A549 (cell line): ENCODE data around the gene ARHGEF4. TPM values are rescaled to one million over a fixed set of nuclear protein-coding genes. Genes with fewer than 3 reads are reported as not detected.
A peak's percentile ranks its signal among the peaks of the same experiment; 100 is the strongest.

Source experiments
- ATAC-seq, 2 experiments: fragments of 200-7000 bp in 1 of 2; fragments of >200 bp in 1 of 2; cut with Nextera tagmentation in 1 of 2; cut with Tn5 transposase in 1 of 2; 3 replicates each; pipeline versions ENCODE4 v1.8.0 to v1.9.1; 2018 to 2020; ENCODE audit warnings: mild to moderate bottlenecking in 1 of 2, moderate library complexity in 1 of 2
- CTCF ChIA-PET: fragments of 300-600 bp; sonication (Branson Sonifier 250); formaldehyde crosslinking; extraction: SDS; loops from one replicate; lab custom pipeline; 2021; ENCODE audit warnings: antibody characterized with exemption, inconsistent platforms; lab: Yijun Ruan, JAX
- POLR2A ChIA-PET: fragments of 350-600 bp; formaldehyde crosslinking; extraction: SDS; loops from one replicate; lab custom pipeline; 2021; ENCODE audit warnings: antibody characterized with exemption, inconsistent platforms; lab: Yijun Ruan, JAX
- DNase-seq, 2 experiments: peaks; one replicate each; pipeline versions ENCODE4 v3.0.0 to v3.0.0-alpha.2; 2011 to 2016; ENCODE audit warnings: low read depth in 1 of 2, low spot score in 1 of 2
- FAIRE-seq: peaks from 2 replicates; lab custom pipeline; 2011; peaks lifted over from hg19 to GRCh38; lab: Jason Lieb, UNC
- H3K27ac ChIP-seq, 2 experiments: fragments of >200 bp; sonication (Bioruptor Twin); formaldehyde crosslinking; 3 replicates each; pipeline ENCODE4 v1.5.1; 2016 to 2017
- H3K4me1 ChIP-seq: fragments of >200 bp; sonication (Bioruptor Twin); formaldehyde crosslinking; 3 replicates; pipeline ENCODE4 v1.6.1; 2016
- H3K4me2 ChIP-seq: fragments of >200 bp; sonication (Bioruptor Twin); formaldehyde crosslinking; 3 replicates; pipeline ENCODE4 v1.6.1; 2016
- H3K4me3 ChIP-seq: fragments of >200 bp; sonication (Bioruptor Twin); formaldehyde crosslinking; 3 replicates; pipeline ENCODE4 v1.5.1; 2016
- H3K9me3 ChIP-seq: fragments of >200 bp; sonication (Bioruptor Twin); formaldehyde crosslinking; 3 replicates; pipeline ENCODE4 v1.6.1; 2016
- BHLHE40 ChIP-seq: IDR thresholded peaks from 2 replicates; pipeline ENCODE4 v1.6.1; 2012; ENCODE audit warnings: low read depth, low read length, inconsistent platforms
- CHD4 ChIP-seq: fragments of 200-600 bp; sonication (generic); IDR thresholded peaks from 2 replicates; pipeline ENCODE4 v1.6.1; 2016; ENCODE audit warnings: antibody characterized with exemption, mild to moderate bottlenecking, borderline replicate concordance
- EP300 ChIP-seq, 2 experiments: fragments of >200 bp; sonication (Bioruptor Twin); formaldehyde crosslinking; IDR thresholded peaks; 2 replicates in 1 of 2; 3 replicates in 1 of 2; pipeline ENCODE4 v1.6.1; 2016 to 2017
- FOSB ChIP-seq: fragments of 250-450 bp; sonication (Bioruptor Pico); IDR thresholded peaks from 2 replicates; pipeline ENCODE4 v1.5.0; 2020; ENCODE audit warnings: mild to moderate bottlenecking, moderate library complexity
- FOXS1 ChIP-seq: fragments of 250-450 bp; sonication (Bioruptor Pico); IDR thresholded peaks from 2 replicates; pipeline ENCODE4 v1.5.0; 2020; ENCODE audit warnings: mild to moderate bottlenecking, moderate library complexity
- GATA3 ChIP-seq: IDR thresholded peaks from 2 replicates; pipeline ENCODE4 v1.6.1; 2012; ENCODE audit warnings: borderline replicate concordance
- HEYL ChIP-seq: fragments of 250-450 bp; sonication (Bioruptor Pico); IDR thresholded peaks from 2 replicates; pipeline ENCODE4 v1.8.0; 2021; ENCODE audit warnings: mild to moderate bottlenecking, moderate library complexity
- HOXB13 ChIP-seq: fragments of 250-450 bp; sonication (Bioruptor Pico); IDR thresholded peaks from 2 replicates; pipeline ENCODE4 v1.5.0; 2020; ENCODE audit warnings: low read depth, mild to moderate bottlenecking, moderate library complexity
- MAFK ChIP-seq: fragments of 450-650 bp; IDR thresholded peaks from 2 replicates; pipeline ENCODE4 v1.6.1; 2014; ENCODE audit not compliant: partially characterized antibody
- NR3C1 ChIP-seq: fragments of >200 bp; sonication (Bioruptor Twin); formaldehyde crosslinking; IDR thresholded peaks from 3 replicates; pipeline ENCODE4 v1.6.1; 2017
- POLR2A ChIP-seq: IDR thresholded peaks from 2 replicates; pipeline ENCODE4 v1.6.1; 2012; ENCODE audit warnings: mild to moderate bottlenecking, low read length
- POLR2AphosphoS2 ChIP-seq: conservative IDR thresholded peaks from 2 replicates; pipeline ENCODE4 v1.6.1; 2012; ENCODE audit warnings: low read length, improper control_type of control experiment, inconsistent platforms
- RAD21 ChIP-seq, 2 experiments: fragments of >200 bp in 1 of 2; sonication (Bioruptor Twin) in 1 of 2; formaldehyde crosslinking in 1 of 2; IDR thresholded peaks in 1 of 2; conservative IDR thresholded peaks in 1 of 2; 2 replicates in 1 of 2; 3 replicates in 1 of 2; pipeline ENCODE4 v1.6.1; 2012 to 2018; ENCODE audit warnings: inconsistent platforms in 1 of 2
- RARB ChIP-seq: fragments of 250-450 bp; sonication (Bioruptor Pico); IDR thresholded peaks from 2 replicates; pipeline ENCODE4 v1.8.0; 2021; ENCODE audit warnings: mild to moderate bottlenecking, moderate library complexity
- RCOR1 ChIP-seq: fragments of 150-350 bp; IDR thresholded peaks from 2 replicates; pipeline ENCODE4 v1.6.1; 2014; ENCODE audit warnings: antibody characterized with exemption, low read length, low read depth
- RFX5 ChIP-seq: fragments of 450-650 bp; IDR thresholded peaks from 2 replicates; pipeline ENCODE4 v1.7.1; 2014; ENCODE audit warnings: antibody characterized with exemption, mild to moderate bottlenecking, moderate library complexity
- TFCP2L1 ChIP-seq: fragments of 250-450 bp; sonication (Bioruptor Pico); IDR thresholded peaks from 2 replicates; pipeline ENCODE4 v1.5.0; 2021; ENCODE audit warnings: mild to moderate bottlenecking
- TP53 ChIP-seq: fragments of 250-450 bp; sonication (Bioruptor Pico); IDR thresholded peaks from 2 replicates; pipeline ENCODE4 v1.5.0; 2021; ENCODE audit warnings: mild to moderate bottlenecking, moderate library complexity
- ZC3H11A ChIP-seq: fragments of 450-650 bp; IDR thresholded peaks from 2 replicates; pipeline ENCODE4 v1.6.1; 2014; ENCODE audit warnings: antibody characterized with exemption, mild to moderate bottlenecking
- ZSCAN20 ChIP-seq: fragments of 250-450 bp; sonication (Bioruptor Pico); IDR thresholded peaks from 2 replicates; pipeline ENCODE4 v1.8.0; 2022; ENCODE audit warnings: mild to moderate bottlenecking, moderate library complexity
- WGBS: methylation state at CpG from one replicate; pipeline ENCODE4 v1.1.6; 2017; ENCODE audit errors: missing lambda C conversion rate; 5-methylcytosine and 5-hydroxymethylcytosine counted together
- polyA plus RNA-seq, 4 experiments: library from polyadenylated mRNA; depleted of rRNA in 3 of 4; stranded (reverse); fragments of >200 nt; fragmentation: RNase III in 1 of 4; extraction: RNeasy Plus Mini Kit Qiagen cat#74134 plus additional on column Dnase treatment in 1 of 4; gene quantifications; 2 replicates in 3 of 4; 3 replicates in 1 of 4; pipeline ENCODE4 v1.2.3, GENCODE V29; 2011 to 2017
- TF ChIP-seq, protein P1 (sequence below): IDR thresholded peaks from 2 replicates; pipeline ENCODE4 v1.6.1; 2012; ENCODE audit warnings: low read depth, borderline replicate concordance
- TF ChIP-seq, protein P2 (sequence below): fragments of 150-350 bp; IDR thresholded peaks from 2 replicates; pipeline ENCODE4 v1.6.1; 2014; ENCODE audit warnings: low read depth, mild to moderate bottlenecking, low read length

Gene ARHGEF4
- polyA plus RNA-seq, 2 of the 4 experiments (the other 2 are of a cell fraction) = 1.00 to 2.1 TPM

DNA sequence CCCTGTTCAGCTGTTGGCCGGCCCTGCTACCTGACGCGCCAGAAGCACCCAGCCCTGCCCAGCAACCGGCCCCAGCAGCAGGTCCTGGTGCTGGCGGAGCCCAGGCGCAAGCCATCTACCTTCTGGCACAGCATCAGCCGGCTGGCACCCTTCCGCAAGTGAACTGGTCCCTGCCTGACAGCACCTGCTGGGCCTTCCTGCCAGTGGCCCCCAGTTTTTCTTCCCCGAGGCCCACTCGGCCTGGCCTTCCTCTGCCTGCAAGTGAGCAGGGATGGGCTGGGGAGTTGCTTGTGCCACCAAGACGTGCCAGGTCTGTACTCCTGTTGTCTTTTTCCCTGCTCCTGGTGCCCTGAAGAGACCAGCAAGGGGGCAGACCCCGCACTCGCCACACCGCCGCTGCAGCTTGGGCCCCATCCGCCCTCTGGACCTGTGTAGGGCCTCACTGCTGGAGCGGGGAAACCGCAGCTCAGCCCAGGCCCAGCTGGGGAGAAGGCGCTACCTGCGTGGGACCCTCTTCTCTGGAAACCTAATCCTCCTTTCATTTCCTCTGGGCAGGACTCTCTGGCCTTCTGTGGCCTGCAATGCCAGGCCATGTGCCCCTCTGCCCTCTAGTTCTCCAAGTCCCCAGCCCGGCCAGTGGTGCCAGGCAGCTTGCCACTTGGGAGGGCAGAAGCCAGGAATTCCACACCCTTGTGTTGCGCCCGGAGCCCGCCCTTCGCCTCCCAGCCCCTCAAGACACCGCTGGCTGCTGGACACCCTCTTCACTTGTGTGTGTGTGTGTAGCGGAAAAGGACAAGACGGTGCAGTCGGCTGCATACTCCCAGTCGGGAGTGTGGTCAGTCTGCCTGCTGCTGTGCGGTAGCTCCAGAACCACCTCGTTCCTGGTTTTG, 209.6 kb downstream of the ARHGEF4 start:
- peak; percentile 60; the same call in 1 of the 2 replicates for TF ChIP-seq POLR2AphosphoS2
- TF ChIP-seq RCOR1 = no peak
- TF ChIP-seq, all 56 proteins: peak for 1
- Histone ChIP-seq H3K9me3 (no peaks in the 10 kb centered on the region), H3K4me2 (no peak overlapping the region), H3K4me1 (no peaks in the 10 kb centered on the region), H3K27ac (no peak overlapping the region), H3K4me3 (no peak overlapping the region)
- ATAC-seq (peak; percentile 11; a peak in 3 of 6 replicates), DNase-seq (no peak), FAIRE-seq (no peak)
- CTCF ChIA-PET = no interaction called here
- POLR2A ChIA-PET = no interaction called here
- WGBS = 94% methylated on average over 25 of the region's 32 CpGs

DNA sequence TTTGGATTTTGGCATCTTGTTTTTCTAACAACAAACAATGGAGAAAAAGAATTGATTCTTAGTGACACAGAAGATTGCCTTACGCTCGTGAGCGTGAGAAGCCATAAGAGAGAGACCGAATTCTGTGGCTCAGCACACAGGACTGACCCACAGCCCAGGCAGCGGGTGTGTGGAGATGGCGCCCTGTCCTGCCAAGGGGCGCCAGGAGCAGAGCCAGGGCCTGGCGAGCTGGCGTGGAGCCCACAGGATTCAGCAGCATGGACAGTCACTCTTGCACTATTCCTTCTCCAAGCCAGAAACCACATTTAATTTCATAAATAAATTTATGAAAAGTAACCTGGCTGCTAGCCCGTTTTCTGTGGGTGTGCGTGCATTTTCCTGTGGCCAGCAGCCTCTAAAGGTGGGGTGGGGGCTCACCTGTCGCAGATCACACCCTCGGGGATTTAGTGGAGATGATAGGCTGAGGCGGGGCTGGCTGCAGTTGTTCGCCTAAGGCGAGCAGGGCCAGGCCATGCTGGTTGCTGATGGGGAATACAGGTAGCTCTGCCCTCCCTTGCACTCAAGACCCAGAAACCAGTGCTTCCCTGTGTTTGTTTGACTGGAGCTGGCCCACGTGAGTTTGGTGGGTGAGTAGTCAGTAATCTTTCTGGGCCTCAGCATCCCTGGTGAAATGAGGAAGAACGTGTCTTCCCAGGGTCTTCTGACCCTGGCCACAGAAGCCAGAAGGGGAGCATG, 210.4 kb downstream of the ARHGEF4 start:
- DNase-seq = no peak
- ATAC-seq = no peak
- WGBS = 92% methylated on average over 18 of the region's 18 CpGs
- H3K4me1 ChIP-seq = no peaks in the 10 kb centered on the region
- TF ChIP-seq, protein P1, sequence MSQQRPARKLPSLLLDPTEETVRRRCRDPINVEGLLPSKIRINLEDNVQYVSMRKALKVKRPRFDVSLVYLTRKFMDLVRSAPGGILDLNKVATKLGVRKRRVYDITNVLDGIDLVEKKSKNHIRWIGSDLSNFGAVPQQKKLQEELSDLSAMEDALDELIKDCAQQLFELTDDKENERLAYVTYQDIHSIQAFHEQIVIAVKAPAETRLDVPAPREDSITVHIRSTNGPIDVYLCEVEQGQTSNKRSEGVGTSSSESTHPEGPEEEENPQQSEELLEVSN = no peak
- TF ChIP-seq BHLHE40 (no peak), RFX5 (no peak), RAD21 (conservative IDR thresholded peaks at IDR 0.05 in 1 of 2, IDR thresholded peaks at IDR 0.05 in 1 of 2) (no peak), CHD4 (no peak), HOXB13 (CRISPR knock-in tag) (no peak), GATA3 (no peak), TP53 (no peak), HEYL (no peak), ZSCAN20 (CRISPR knock-in tag) (no peak), FOXS1 (CRISPR knock-in tag) (no peak), MAFK (no peak), TFCP2L1 (no peak), ZC3H11A (no peak), NR3C1 (no peak), EP300 (IDR thresholded peaks at IDR 0.05) (no peak), FOSB (no peak), POLR2A (no peak)
- TF ChIP-seq, protein P2, sequence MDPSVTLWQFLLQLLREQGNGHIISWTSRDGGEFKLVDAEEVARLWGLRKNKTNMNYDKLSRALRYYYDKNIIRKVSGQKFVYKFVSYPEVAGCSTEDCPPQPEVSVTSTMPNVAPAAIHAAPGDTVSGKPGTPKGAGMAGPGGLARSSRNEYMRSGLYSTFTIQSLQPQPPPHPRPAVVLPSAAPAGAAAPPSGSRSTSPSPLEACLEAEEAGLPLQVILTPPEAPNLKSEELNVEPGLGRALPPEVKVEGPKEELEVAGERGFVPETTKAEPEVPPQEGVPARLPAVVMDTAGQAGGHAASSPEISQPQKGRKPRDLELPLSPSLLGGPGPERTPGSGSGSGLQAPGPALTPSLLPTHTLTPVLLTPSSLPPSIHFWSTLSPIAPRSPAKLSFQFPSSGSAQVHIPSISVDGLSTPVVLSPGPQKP = no peak
- no peak overlapping the region for H3K27ac ChIP-seq
- H3K9me3 ChIP-seq = no peaks in the 10 kb centered on the region
- H3K4me2 ChIP-seq = no peak overlapping the region
- ChIA-PET CTCF (interaction anchor here (0.9 kb wide), 1 partner anchor 249 kb away, joined by 3 read pairs; no protein-coding TSS in a partner anchor), POLR2A (no interaction called here)
- no peak overlapping the region for H3K4me3 ChIP-seq
- FAIRE-seq = no peak

DNA sequence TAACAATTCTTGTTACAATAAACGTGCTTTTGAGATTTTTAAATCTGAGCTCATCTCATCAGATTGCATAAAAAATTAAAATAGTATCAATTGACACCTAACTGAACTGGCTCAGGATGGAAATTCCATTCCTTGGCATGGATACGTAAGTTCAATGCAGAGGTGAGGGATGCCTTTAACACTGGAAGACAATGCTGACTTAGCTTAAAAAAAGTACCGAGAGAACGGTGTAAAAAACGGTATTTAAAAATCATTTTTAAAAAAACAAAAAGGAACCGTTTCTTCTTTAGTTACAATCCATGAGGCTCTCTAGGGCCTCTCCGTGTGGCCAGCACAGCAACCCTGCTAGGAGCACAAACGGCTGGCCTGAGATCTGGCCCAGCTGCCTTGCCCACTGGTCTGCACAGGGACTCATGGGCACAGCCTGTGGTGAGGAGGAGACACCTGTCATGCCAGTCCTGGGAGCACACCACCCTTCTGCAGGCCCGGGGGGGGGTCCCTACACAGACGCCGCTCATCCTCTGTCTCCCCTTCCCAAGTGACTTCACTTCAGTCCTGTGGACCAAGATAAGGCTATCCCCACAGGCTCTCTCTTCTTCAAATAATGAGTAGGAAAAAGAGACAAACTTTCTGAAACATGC, 211.3 kb downstream of the ARHGEF4 start:
- no peak for DNase-seq
- ATAC-seq = no peak
- CTCF ChIA-PET = interaction anchor here (0.9 kb wide), 1 partner anchor 250 kb away, joined by 3 read pairs; no protein-coding TSS in a partner anchor
- H3K9me3 ChIP-seq = no peaks in the 10 kb centered on the region
- H3K4me3 ChIP-seq = no peak overlapping the region
- no peak for FAIRE-seq
- no peaks in the 10 kb centered on the region for H3K4me1 ChIP-seq
- 80% methylated on average over 11 of the region's 11 CpGs for WGBS
- TF ChIP-seq MAFK (peak; percentile 68), RARB (no peak), FOXS1 (CRISPR knock-in tag) (no peak)
- POLR2A ChIA-PET = no interaction called here
- H3K4me2 ChIP-seq = no peak overlapping the region
- no peak overlapping the region for H3K27ac ChIP-seq
